ENCODE data around the gene CEACAM4. TPM values are rescaled to one million over a fixed set of nuclear protein-coding genes. Genes with fewer than 3 reads are reported as not detected.
A peak's percentile ranks its signal among the peaks of the same experiment; 100 is the strongest.

CEACAM4 gene
- total and polyA plus RNA-seq, 2 donors from 2014 or later = 4.7 TPM; not detected in 1

DNA sequence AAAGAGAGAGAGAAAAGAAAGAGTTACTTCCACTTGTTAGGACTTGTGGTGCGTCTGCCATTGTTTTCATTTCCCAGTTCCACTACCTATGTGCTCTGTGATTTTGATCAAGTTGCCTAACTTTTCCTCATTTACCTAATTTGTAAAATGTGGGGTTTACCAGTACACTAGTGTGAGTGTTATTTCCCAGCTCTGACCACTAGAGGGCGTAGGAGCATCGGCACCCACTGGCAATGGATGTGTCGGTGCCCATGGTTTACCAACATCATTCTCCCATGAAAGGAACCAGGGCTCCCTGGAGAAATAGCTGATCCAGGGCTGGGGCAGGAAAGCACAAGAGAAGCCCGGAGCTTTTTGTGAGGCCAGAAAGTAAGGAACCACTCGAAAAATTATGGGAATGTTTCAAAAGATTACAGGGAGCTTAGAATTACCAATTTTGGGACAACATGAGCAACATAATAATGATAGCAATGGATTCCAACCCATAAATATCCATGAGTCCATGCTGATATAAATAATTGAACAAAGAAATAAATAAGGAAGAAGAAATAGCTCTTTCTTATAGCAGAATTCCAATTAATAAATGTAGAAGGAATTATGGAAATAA is 15.1 kb upstream of the CEACAM4 start:
- Histone ChIP-seq H3K9me3 (ENCODE audit: control insufficient read depth in 2 of 3, insufficient read depth in 1 of 3, low read length in 3 of 3) (no peaks in the 10 kb centered on the region), H3K4me3 (ENCODE audit: low read length in 3 of 3) (no peak overlapping the region), H3K9ac (ENCODE audit: low read length in 3 of 3) (no peak overlapping the region), H3K4me1 (ENCODE audit: control insufficient read depth in 2 of 3, insufficient read depth in 2 of 3, low read depth in 1 of 3, low read length in 3 of 3) (no peaks in the 10 kb centered on the region), H3K36me3 (ENCODE audit: control insufficient read depth in 2 of 3, insufficient read depth in 3 of 3, low read length in 3 of 3) (no peaks in the 10 kb centered on the region), H3K27ac (ENCODE audit: low read depth in 2 of 2, low read length in 2 of 2) (no peak overlapping the region), H3K27me3 (ENCODE audit: control insufficient read depth, insufficient read depth, low read length) (no peaks in the 10 kb centered on the region)
- FAIRE-seq = no peak
- DNase-seq = peak in 4 of 5 donors; percentile 17 to 47 (median 34)
- intact Hi-C loops (cut with DNase I) = no loop called here
- TF ChIP-seq CTCF (IDR thresholded peaks at IDR 0.05; ENCODE audit: borderline replicate concordance, extremely low read depth, insufficient read depth) = peak; percentile 93

DNA sequence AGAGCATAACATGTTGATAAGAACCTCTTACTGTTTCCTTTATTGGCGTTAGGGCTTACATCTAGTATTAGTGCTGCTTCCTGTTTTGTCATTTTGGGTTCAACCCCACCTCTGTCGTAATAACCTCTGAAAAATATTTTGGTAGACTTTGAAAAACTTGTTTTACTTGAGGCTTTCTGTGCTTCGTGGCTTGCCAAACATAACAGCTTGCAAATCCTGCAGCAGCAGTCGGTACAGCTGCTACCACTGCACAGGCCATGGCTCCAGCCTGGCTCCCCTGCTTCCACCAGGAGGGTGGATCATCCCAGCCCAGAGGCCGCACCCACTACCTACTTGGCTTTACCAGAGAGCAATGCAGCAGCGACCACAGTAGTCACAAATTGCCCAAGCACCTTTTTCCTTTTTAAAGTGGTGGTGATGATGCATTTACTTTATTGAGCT is 11.8 kb upstream of the CEACAM4 start:
- Histone ChIP-seq H3K36me3 (ENCODE audit: control insufficient read depth in 2 of 3, insufficient read depth in 3 of 3, low read length in 3 of 3) (no peaks in the 10 kb centered on the region), H3K27me3 (ENCODE audit: control insufficient read depth, insufficient read depth, low read length) (no peaks in the 10 kb centered on the region), H3K4me3 (ENCODE audit: low read length in 3 of 3) (no peak overlapping the region), H3K27ac (ENCODE audit: low read depth in 2 of 2, low read length in 2 of 2) (no peak overlapping the region), H3K4me1 (ENCODE audit: control insufficient read depth in 2 of 3, insufficient read depth in 2 of 3, low read depth in 1 of 3, low read length in 3 of 3) (no peaks in the 10 kb centered on the region), H3K9ac (ENCODE audit: low read length in 3 of 3) (no peak overlapping the region), H3K9me3 (ENCODE audit: control insufficient read depth in 2 of 3, insufficient read depth in 1 of 3, low read length in 3 of 3) (no peaks in the 10 kb centered on the region)
- no peak for TF ChIP-seq CTCF (IDR thresholded peaks at IDR 0.05; ENCODE audit: borderline replicate concordance, extremely low read depth, insufficient read depth)
- FAIRE-seq (no peak), DNase-seq (peak in 1 of 5 donors; percentile 57)
- intact Hi-C loops (cut with DNase I) = no loop called here

GRCh38 chr19:41637484-41637883 is 10.6 kb upstream of the CEACAM4 start:
- DNase-seq = no peak
- no peak for TF ChIP-seq CTCF (IDR thresholded peaks at IDR 0.05; ENCODE audit: borderline replicate concordance, extremely low read depth, insufficient read depth)
- no peaks in the 10 kb centered on the region for H3K9me3 ChIP-seq (ENCODE audit: control insufficient read depth in 2 of 3, insufficient read depth in 1 of 3, low read length in 3 of 3)
- intact Hi-C loops (cut with DNase I) = no loop called here
- H3K27me3 ChIP-seq (ENCODE audit: control insufficient read depth, insufficient read depth, low read length) = no peaks in the 10 kb centered on the region
- no peaks in the 10 kb centered on the region for H3K36me3 ChIP-seq (ENCODE audit: control insufficient read depth in 2 of 3, insufficient read depth in 3 of 3, low read length in 3 of 3)
- H3K4me1 ChIP-seq (ENCODE audit: control insufficient read depth in 2 of 3, insufficient read depth in 2 of 3, low read depth in 1 of 3, low read length in 3 of 3) = no peaks in the 10 kb centered on the region
- H3K27ac ChIP-seq (ENCODE audit: low read depth in 2 of 2, low read length in 2 of 2) = no peak overlapping the region
- no peak overlapping the region for H3K9ac ChIP-seq (ENCODE audit: low read length in 3 of 3)
- FAIRE-seq = no peak
- H3K4me3 ChIP-seq (ENCODE audit: low read length in 3 of 3) = no peak overlapping the region

Measured in kidney (tissue), 14 donors.